KOPT-K1 (cell line): ENCODE data around the gene CNN1.
A peak's percentile ranks its signal among the peaks of the same experiment; 100 is the strongest.

ENCODE experiments used
- H3K27ac ChIP-seq: fragments of 200-600 bp; sonication (generic); 2 replicates; pipeline ENCODE4 v1.5.1; 2016; ENCODE audit warnings: antibody characterized with exemption, mild to moderate bottlenecking, low read depth, low read length; ENCODE audit not compliant: poor library complexity, severe bottlenecking
- H3K36me3 ChIP-seq: fragments of 200-600 bp; sonication (generic); 2 replicates; pipeline ENCODE4 v1.5.1; 2017; ENCODE audit warnings: antibody characterized with exemption, mild to moderate bottlenecking, low read length, moderate library complexity; ENCODE audit not compliant: insufficient read depth
- H3K9me3 ChIP-seq: fragments of 200-600 bp; sonication (generic); 2 replicates; pipeline ENCODE4 v1.5.1; 2017; ENCODE audit warnings: antibody characterized with exemption, low read length, mild to moderate bottlenecking; ENCODE audit not compliant: insufficient read depth, poor library complexity, severe bottlenecking

The CNN1 gene

GRCh38 chr19:11538232-11539036 lies at the start of gene CNN1:
TSS of gene CNN1 (plus strand) at chr19:11538851. CDS start at chr19:11538928, 77 bp downstream.
- H3K9me3 ChIP-seq, result no peaks in the 10 kb centered on the region
- H3K36me3 ChIP-seq, result no peaks in the 10 kb centered on the region
- H3K27ac ChIP-seq, result no peak within 1 kb of the TSS

GRCh38 chr19:11489378-11489777 lies 49.3 kb upstream of the CNN1 start:
- Histone ChIP-seq H3K9me3 (no peaks in the 10 kb centered on the region), H3K27ac (no peak overlapping the region), H3K36me3 (peaks cover 21% of the 10 kb centered on the region; the same call in 1 of the 2 replicates)

GRCh38 chr19:11494634-11495285 lies 43.9 kb upstream of the CNN1 start:
- Histone ChIP-seq H3K36me3 (peaks cover 38% of the 10 kb centered on the region), H3K9me3 (no peaks in the 10 kb centered on the region), H3K27ac (no peak overlapping the region)

- Histone ChIP-seq H3K27ac (no peak overlapping the region), H3K9me3 (no peaks in the 10 kb centered on the region), H3K36me3 (peaks cover 31% of the 10 kb centered on the region)
Observed at GRCh38 chr19:11495481-11495880, 43.2 kb upstream of the CNN1 start.

- Histone ChIP-seq H3K9me3 (no peaks in the 10 kb centered on the region), H3K36me3 (peaks cover 27% of the 10 kb centered on the region)
Observed at GRCh38 chr19:11495885-11496284, 42.8 kb upstream of the CNN1 start.

GRCh38 chr19:11496391-11497163 lies 42.1 kb upstream of the CNN1 start:
- Histone ChIP-seq H3K27ac (no peak overlapping the region), H3K9me3 (no peaks in the 10 kb centered on the region), H3K36me3 (peaks cover 21% of the 10 kb centered on the region)

More at GRCh38 chr19:11495885-11496284, 42.8 kb upstream of the CNN1 start:
- no peak overlapping the region for H3K27ac ChIP-seq

- Histone ChIP-seq H3K36me3 (peaks cover 21% of the 10 kb centered on the region), H3K9me3 (no peaks in the 10 kb centered on the region), H3K27ac (no peak overlapping the region)
Observed at GRCh38 chr19:11499220-11499726, 39.4 kb upstream of the CNN1 start.

GRCh38 chr19:11499890-11500420 lies 38.7 kb upstream of the CNN1 start:
- Histone ChIP-seq H3K9me3 (no peaks in the 10 kb centered on the region), H3K36me3 (peaks cover 17% of the 10 kb centered on the region), H3K27ac (no peak overlapping the region)

- Histone ChIP-seq H3K9me3 (no peaks in the 10 kb centered on the region), H3K36me3 (no peaks in the 10 kb centered on the region), H3K27ac (no peak overlapping the region)
Observed at GRCh38 chr19:11504502-11505031, 34.1 kb upstream of the CNN1 start.

GRCh38 chr19:11505032-11505503 lies 33.6 kb upstream of the CNN1 start:
- no peaks in the 10 kb centered on the region for H3K36me3 ChIP-seq
- H3K9me3 ChIP-seq, result no peaks in the 10 kb centered on the region
- H3K27ac ChIP-seq, result peak overlapping the region; percentile 82

GRCh38 chr19:11505504-11506100 lies 33.0 kb upstream of the CNN1 start, which contains the start of gene ZNF653:
TSS of gene ZNF653 (minus strand) at chr19:11505839. CDS start at chr19:11505786, 53 bp downstream.
- Histone ChIP-seq H3K36me3 (no peaks in the 10 kb centered on the region), H3K27ac (peak within 1 kb of the TSS; percentile 82), H3K9me3 (no peaks in the 10 kb centered on the region)

- Histone ChIP-seq H3K36me3 (peaks cover 3% of the 10 kb centered on the region), H3K9me3 (no peaks in the 10 kb centered on the region), H3K27ac (peak overlapping the region; percentile 82)
Observed at GRCh38 chr19:11506101-11506555, 32.5 kb upstream of the CNN1 start.

- peaks cover 6% of the 10 kb centered on the region for H3K36me3 ChIP-seq
- peak overlapping the region; percentile 82 for H3K27ac ChIP-seq
Observed at GRCh38 chr19:11506967-11507366, 31.7 kb upstream of the CNN1 start.

More at GRCh38 chr19:11506967-11507366, 31.7 kb upstream of the CNN1 start:
- H3K9me3 ChIP-seq, result no peaks in the 10 kb centered on the region
